CD4-positive, alpha-beta memory T cell (primary cell): Measurements from ENCODE around the gene SCAPER. TPM values are rescaled to one million over a fixed set of nuclear protein-coding genes. Genes with fewer than 3 reads are reported as not detected.
"Not testable (repeated sequence)": the region's sequence is repeated elsewhere in the genome, so short reads cannot be mapped to it uniquely, and the experiment has no call there.

Experiments used
- CTCF ChIA-PET: fragments of 350-600 bp; sonication (Branson Sonifier 250); formaldehyde crosslinking; loops from one replicate; lab custom pipeline; 2021; ENCODE audit warnings: inconsistent platforms; ENCODE audit not compliant: partially characterized antibody; lab: Charles Lee
- POLR2A ChIA-PET: fragments of 350-600 bp; sonication (Branson Sonifier 250); formaldehyde crosslinking; loops from one replicate; lab custom pipeline; 2021; ENCODE audit not compliant: partially characterized antibody; lab: Charles Lee
- DNase-seq, 5 donors: peaks; one replicate each; pipeline versions ENCODE4 v3.0.0 to v3.0.0-alpha.2; 2020 to 2022; ENCODE audit warnings: mixed read lengths in 1 of 5
- H3K27ac ChIP-seq: one replicate; pipeline ENCODE4 v1.7.0; 2013; ENCODE audit warnings: low read depth, low read length
- H3K27me3 ChIP-seq: 2 replicates; pipeline ENCODE4 v1.7.0; 2013; ENCODE audit warnings: mild to moderate bottlenecking, low read length, moderate library complexity; ENCODE audit not compliant: insufficient read depth
- H3K36me3 ChIP-seq: 2 replicates; pipeline ENCODE4 v1.7.0; 2013; ENCODE audit warnings: mild to moderate bottlenecking, low read length, moderate library complexity; ENCODE audit not compliant: insufficient read depth
- H3K4me1 ChIP-seq: 2 replicates; pipeline ENCODE4 v1.7.0; 2013; ENCODE audit warnings: mild to moderate bottlenecking, low read length, moderate library complexity; ENCODE audit not compliant: insufficient read depth
- H3K4me3 ChIP-seq, 2 donors: one replicate each; pipeline ENCODE4 v1.7.0; 2013; ENCODE audit warnings: low read length in 2 of 2, mild to moderate bottlenecking in 1 of 2
- H3K9me3 ChIP-seq, 2 donors: one replicate each; pipeline ENCODE4 v1.7.0; 2013; ENCODE audit warnings: low read length in 2 of 2, control low read depth in 1 of 2; ENCODE audit not compliant: control insufficient read depth in 1 of 2
- H3K27ac Mint-ChIP-seq, 7 donors: one replicate each; pipeline ENCODE4 v1.8.0; 2020 to 2021; ENCODE audit warnings: mixed read lengths in 7 of 7, mild to moderate bottlenecking in 6 of 7, inconsistent platforms in 3 of 7, moderate library complexity in 3 of 7
- H3K27me3 Mint-ChIP-seq, 2 donors: one replicate each; pipeline ENCODE4 v1.8.0; 2020 to 2021; ENCODE audit warnings: mixed read lengths in 2 of 2
- H3K36me3 Mint-ChIP-seq, 2 donors: one replicate each; pipeline ENCODE4 v1.8.0; 2020 to 2021; ENCODE audit warnings: mixed read lengths in 2 of 2, inconsistent platforms in 1 of 2, mild to moderate bottlenecking in 1 of 2
- H3K4me1 Mint-ChIP-seq, 4 donors: one replicate each; pipeline ENCODE4 v1.8.0; 2020 to 2021; ENCODE audit warnings: mixed read lengths in 4 of 4, mild to moderate bottlenecking in 1 of 4
- H3K4me3 Mint-ChIP-seq, 8 donors: one replicate each; pipeline ENCODE4 v1.8.0; 2020 to 2021; ENCODE audit warnings: mixed read lengths in 8 of 8, mild to moderate bottlenecking in 7 of 8, moderate library complexity in 6 of 8, inconsistent platforms in 3 of 8
- H3K9me3 Mint-ChIP-seq, 8 donors: one replicate each; pipeline ENCODE4 v1.8.0; 2020 to 2021; ENCODE audit warnings: mixed read lengths in 8 of 8, mild to moderate bottlenecking in 5 of 8, inconsistent platforms in 3 of 8, moderate library complexity in 1 of 8
- intact Hi-C: fragments of 100-400 bp; cut with micrococcal nuclease; formaldehyde crosslinking; loops from one replicate; pipeline ENCODE4 v1.15.1; 2023
- polyA plus RNA-seq, 2 donors: library from polyadenylated mRNA; unstranded; fragments of 300-500 nt; fragmentation: Illumina TruSeq; gene quantifications; one replicate each; pipeline ENCODE4 v1.2.3, GENCODE V29; 2021
- total RNA-seq, 2 experiments: library from RNA; stranded (reverse); gene quantifications; one replicate each; pipeline ENCODE4 v1.2.3, GENCODE V29; 2021

Gene SCAPER
- total and polyA plus RNA-seq, 4 experiments from 2014 or later = 7.2 to 41.4 (median 34.3) TPM

DNA sequence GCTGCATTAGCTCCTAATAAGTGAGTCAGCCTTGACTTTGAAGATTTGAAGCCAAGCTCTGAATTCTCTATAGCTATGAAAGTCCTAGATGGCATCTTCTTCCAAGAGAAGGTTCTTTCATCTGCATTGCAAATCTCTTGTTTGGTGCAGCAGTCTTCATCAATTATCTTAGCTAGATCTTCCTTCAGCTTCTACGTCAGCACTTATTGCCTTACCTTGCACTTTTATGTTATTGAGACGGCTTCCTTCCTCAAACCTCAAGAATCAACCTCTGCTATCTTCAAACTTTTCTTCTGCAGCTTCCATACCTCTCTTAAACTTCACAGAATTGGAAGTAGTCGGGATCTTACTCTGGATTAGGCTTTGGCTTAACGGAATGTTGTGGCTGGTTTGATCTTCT, 167.6 kb downstream of the SCAPER start:
- peaks cover 5 to 22% (median 10%) of the 10 kb centered on the region in 4 donors for H3K4me1 Mint-ChIP-seq
- peaks cover 42 to 48% of the 10 kb centered on the region in 2 donors for H3K36me3 Mint-ChIP-seq
- H3K27me3 Mint-ChIP-seq = no peaks in the 10 kb centered on the region
- H3K27ac Mint-ChIP-seq = peak overlapping the region in 1 of 7 donors; percentile 0
- intact Hi-C loops = no loop called here
- no peak overlapping the region for H3K27ac ChIP-seq
- no peak overlapping the region for H3K4me3 ChIP-seq
- H3K9me3 ChIP-seq = no peaks in the 10 kb centered on the region
- ChIA-PET POLR2A (no interaction called here), CTCF (no interaction called here)
- no peaks in the 10 kb centered on the region for H3K27me3 ChIP-seq
- no peaks in the 10 kb centered on the region for H3K36me3 ChIP-seq
- DNase-seq = peak in 2 of 5 donors; percentile 2 to 4
- H3K4me1 ChIP-seq = no peaks in the 10 kb centered on the region
- H3K4me3 Mint-ChIP-seq = no peak overlapping the region
- H3K9me3 Mint-ChIP-seq = no peaks in the 10 kb centered on the region

GRCh38 chr15:76732321-76732720, 172.8 kb downstream of the SCAPER start:
- H3K27ac ChIP-seq, POLR2A ChIA-PET, H3K27me3 Mint-ChIP-seq, DNase-seq, H3K9me3 Mint-ChIP-seq, H3K4me1 Mint-ChIP-seq, H3K9me3 ChIP-seq, intact Hi-C loops, H3K27me3 ChIP-seq, H3K27ac Mint-ChIP-seq, H3K4me1 ChIP-seq, H3K4me3 ChIP-seq, H3K36me3 ChIP-seq, H3K4me3 Mint-ChIP-seq, CTCF ChIA-PET: not testable (repeated sequence)
- H3K36me3 Mint-ChIP-seq = peaks cover 47 to 49% of the 10 kb centered on the region in 2 donors

DNA sequence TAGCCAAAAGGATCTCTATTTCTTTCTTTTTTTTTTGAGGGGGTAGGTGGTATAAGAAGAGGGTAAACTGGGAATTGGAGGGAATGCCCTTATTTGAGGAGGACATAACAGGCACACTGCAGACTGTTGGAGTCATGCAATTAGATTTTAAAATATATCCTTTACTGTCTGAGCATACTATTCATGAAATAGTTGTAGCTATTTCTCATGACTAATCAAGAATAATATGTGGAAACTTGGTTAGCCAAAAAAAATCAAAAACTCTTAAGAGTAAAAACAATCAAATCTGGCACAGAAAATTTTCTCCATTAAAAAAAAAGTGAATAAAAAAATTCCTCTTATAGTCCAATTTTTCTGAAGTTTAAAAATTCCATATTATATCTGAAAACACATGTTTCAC, 174.9 kb downstream of the SCAPER start:
- Histone ChIP-seq H3K4me3 (no peak overlapping the region), H3K36me3 (peaks cover 6% of the 10 kb centered on the region), H3K27me3 (no peaks in the 10 kb centered on the region), H3K4me1 (no peaks in the 10 kb centered on the region), H3K9me3 (no peaks in the 10 kb centered on the region), H3K27ac (no peak overlapping the region)
- no peak for DNase-seq
- Mint-ChIP-seq H3K27ac (no peak overlapping the region), H3K36me3 (peaks cover 58% of the 10 kb centered on the region in 2 donors), H3K27me3 (no peaks in the 10 kb centered on the region), H3K9me3 (peaks cover 0 to 3% (median 0%) of the 10 kb centered on the region in 8 donors), H3K4me1 (peaks cover 0 to 1% (median 0%) of the 10 kb centered on the region in 4 donors), H3K4me3 (no peak overlapping the region)
- POLR2A ChIA-PET = no interaction called here
- CTCF ChIA-PET = no interaction called here
- intact Hi-C loops = no loop called here

- intact Hi-C loops = no loop called here
- Mint-ChIP-seq H3K27me3 (no peaks in the 10 kb centered on the region), H3K9me3 (peaks cover 0 to 41% (median 22%) of the 10 kb centered on the region in 8 donors), H3K4me3 (no peak overlapping the region), H3K27ac (no peak overlapping the region), H3K4me1 (peaks cover 0 to 9% (median under 1%) of the 10 kb centered on the region in 4 donors), H3K36me3 (peaks cover 46 to 56% of the 10 kb centered on the region in 2 donors)
- no peak for DNase-seq
- Histone ChIP-seq H3K27ac (no peak overlapping the region), H3K36me3 (no peaks in the 10 kb centered on the region), H3K27me3 (no peaks in the 10 kb centered on the region), H3K9me3 (no peaks in the 10 kb centered on the region), H3K4me3 (no peak overlapping the region), H3K4me1 (no peaks in the 10 kb centered on the region)
- ChIA-PET CTCF (no interaction called here), POLR2A (no interaction called here)
Observed at GRCh38 chr15:76718863-76719262, 186.3 kb downstream of the SCAPER start.

DNA sequence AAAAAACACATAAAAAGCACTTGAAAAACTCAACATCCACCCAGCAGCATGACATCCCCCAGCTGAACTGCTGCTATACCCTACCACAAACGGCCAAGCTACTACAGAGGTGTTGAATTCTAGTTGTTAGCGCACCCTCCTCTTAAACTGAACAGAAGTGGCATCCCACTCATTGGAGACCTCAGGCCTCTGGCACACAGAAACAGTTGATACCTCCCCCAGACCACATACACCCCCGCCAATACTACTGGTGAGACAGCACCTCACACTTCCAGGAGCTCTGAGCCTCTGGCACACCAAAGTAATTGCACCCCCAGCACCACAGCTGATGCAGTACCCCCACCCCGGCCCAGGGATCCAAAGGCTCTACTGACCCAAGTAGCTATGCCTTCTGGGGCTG, 190.2 kb downstream of the SCAPER start:
- Mint-ChIP-seq H3K36me3 (peaks cover 51 to 60% of the 10 kb centered on the region in 2 donors), H3K27me3 (no peaks in the 10 kb centered on the region), H3K27ac (no peak overlapping the region), H3K9me3 (peaks cover 0 to 46% (median 20%) of the 10 kb centered on the region in 8 donors), H3K4me3 (no peak overlapping the region), H3K4me1 (peaks cover 0 to 23% (median 9%) of the 10 kb centered on the region in 4 donors)
- no peaks in the 10 kb centered on the region for H3K9me3 ChIP-seq
- H3K36me3 ChIP-seq = no peaks in the 10 kb centered on the region
- no peaks in the 10 kb centered on the region for H3K4me1 ChIP-seq
- H3K27me3 ChIP-seq = no peaks in the 10 kb centered on the region
- no peak overlapping the region for H3K27ac ChIP-seq
- ChIA-PET CTCF (no interaction called here), POLR2A (no interaction called here)
- DNase-seq = no peak
- H3K4me3 ChIP-seq = no peak overlapping the region
- intact Hi-C loops = no loop called here

DNA sequence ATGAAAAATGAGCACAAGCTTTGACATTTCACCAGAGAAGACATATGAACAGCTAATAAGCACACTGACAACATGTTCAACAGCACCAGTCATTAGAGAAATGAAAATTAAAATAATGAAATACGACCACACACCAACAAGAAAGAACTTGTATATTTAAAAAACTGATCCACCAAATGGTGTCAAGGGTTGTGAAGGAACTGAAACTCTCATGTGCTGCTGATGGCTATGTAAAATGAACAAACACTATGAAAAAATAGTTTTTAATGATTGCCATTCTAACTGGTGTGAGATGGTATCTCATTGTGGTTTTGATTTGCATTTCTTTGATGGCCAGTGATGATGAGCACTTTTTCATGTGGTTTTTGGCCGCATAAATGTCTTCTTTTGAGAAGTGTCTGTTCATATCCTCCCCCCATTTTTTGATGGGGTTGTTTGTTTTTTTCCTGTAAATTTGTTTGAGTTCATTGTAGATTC, 193.8 kb downstream of the SCAPER start:
- Mint-ChIP-seq H3K27me3 (no peaks in the 10 kb centered on the region), H3K27ac (peak overlapping the region in 1 of 7 donors; percentile 53), H3K36me3 (peaks cover 32 to 60% of the 10 kb centered on the region in 2 donors), H3K4me1 (peaks cover 6 to 30% (median 13%) of the 10 kb centered on the region in 4 donors), H3K9me3 (peaks cover 0 to 20% (median 14%) of the 10 kb centered on the region in 8 donors), H3K4me3 (no peak overlapping the region)
- CTCF ChIA-PET = no interaction called here
- H3K36me3 ChIP-seq = no peaks in the 10 kb centered on the region
- H3K4me3 ChIP-seq = no peak overlapping the region
- POLR2A ChIA-PET = no interaction called here
- no peak overlapping the region for H3K27ac ChIP-seq
- intact Hi-C loops = no loop called here
- H3K9me3 ChIP-seq = no peaks in the 10 kb centered on the region
- no peaks in the 10 kb centered on the region for H3K4me1 ChIP-seq
- no peaks in the 10 kb centered on the region for H3K27me3 ChIP-seq
- DNase-seq = peak in 3 of 5 donors; percentile 4 to 9 (median 7)

- H3K27ac ChIP-seq, H3K4me3 ChIP-seq, H3K36me3 ChIP-seq, H3K4me1 ChIP-seq, H3K27me3 Mint-ChIP-seq, H3K27ac Mint-ChIP-seq, DNase-seq, H3K27me3 ChIP-seq, intact Hi-C loops, POLR2A ChIA-PET, H3K9me3 Mint-ChIP-seq, H3K9me3 ChIP-seq, H3K4me3 Mint-ChIP-seq, CTCF ChIA-PET: not testable (repeated sequence)
- Mint-ChIP-seq H3K4me1 (peaks cover 0 to 11% (median 2%) of the 10 kb centered on the region in 4 donors), H3K36me3 (peaks cover 42 to 61% of the 10 kb centered on the region in 2 donors)
Observed at GRCh38 chr15:76704032-76704431, 201.1 kb downstream of the SCAPER start.
